Motor neuron (in vitro differentiated cells): ENCODE measurements around the gene EPHB4. TPM values are rescaled to one million over a fixed set of nuclear protein-coding genes. Genes with fewer than 3 reads are reported as not detected.
A peak's percentile ranks its signal among the peaks of the same experiment; 100 is the strongest.

Experiments
- ATAC-seq, 8 experiments: fragments of 200-7000 bp; cut with Tn5 transposase; replicated peaks in 6 of 8; 2 replicates each; pipeline ENCODE4 v1.8.0; 2021; ENCODE audit warnings: mild to moderate bottlenecking in 8 of 8, moderate library complexity in 8 of 8
- H3K27ac ChIP-seq, 2 donors: fragments of 250-450 bp; sonication (Bioruptor Pico); 2 replicates each; pipeline ENCODE4 v1.9.0; 2021; ENCODE audit warnings: antibody characterized with exemption in 2 of 2, mild to moderate bottlenecking in 2 of 2, moderate library complexity in 1 of 2
- H3K4me1 ChIP-seq, 2 donors: fragments of 250-450 bp; sonication (Bioruptor Pico); replicated peaks in 1 of 2; 2 replicates each; pipeline ENCODE4 v1.6.1; 2021; ENCODE audit warnings: antibody characterized with exemption in 2 of 2, mild to moderate bottlenecking in 2 of 2, moderate library complexity in 1 of 2
- H3K4me3 ChIP-seq, 5 donors: fragments of 250-450 bp; sonication (Bioruptor Pico); 2 replicates each; pipeline ENCODE4 v1.9.0; 2021; ENCODE audit warnings: antibody characterized with exemption in 5 of 5, mild to moderate bottlenecking in 5 of 5, moderate library complexity in 4 of 5
- WGBS, 10 experiments: fragments of 450-650 bp; shearing (Covaris generic); methylation state at CpG; one replicate each; pipeline ENCODE4 v1.0.0; 2022; 5-methylcytosine and 5-hydroxymethylcytosine counted together
- in situ Hi-C, 9 experiments: fragments of 400-800 bp; cut with MboI; loops; one replicate each; pipeline ENCODE4 v1.15.0; 2021; ENCODE audit warnings: low sequenced_read_pairs in 9 of 9, low pct_unique_long_range_greater_than_20kb in 2 of 9; ENCODE audit not compliant: unreplicated experiment in 9 of 9
- total RNA-seq, 8 experiments: library from RNA; unstranded; fragments of 300-600 nt; gene quantifications; 2 replicates each; pipeline versions ENCODE4 v1.2.3 to v1.2.4, GENCODE V29; 2022

EPHB4 gene
- total RNA-seq, result 10 to 100 TPM in 5 of 8 experiments, 1 to 10 TPM in 3; 3.5 to 49.9 (median 17.1) TPM

DNA sequence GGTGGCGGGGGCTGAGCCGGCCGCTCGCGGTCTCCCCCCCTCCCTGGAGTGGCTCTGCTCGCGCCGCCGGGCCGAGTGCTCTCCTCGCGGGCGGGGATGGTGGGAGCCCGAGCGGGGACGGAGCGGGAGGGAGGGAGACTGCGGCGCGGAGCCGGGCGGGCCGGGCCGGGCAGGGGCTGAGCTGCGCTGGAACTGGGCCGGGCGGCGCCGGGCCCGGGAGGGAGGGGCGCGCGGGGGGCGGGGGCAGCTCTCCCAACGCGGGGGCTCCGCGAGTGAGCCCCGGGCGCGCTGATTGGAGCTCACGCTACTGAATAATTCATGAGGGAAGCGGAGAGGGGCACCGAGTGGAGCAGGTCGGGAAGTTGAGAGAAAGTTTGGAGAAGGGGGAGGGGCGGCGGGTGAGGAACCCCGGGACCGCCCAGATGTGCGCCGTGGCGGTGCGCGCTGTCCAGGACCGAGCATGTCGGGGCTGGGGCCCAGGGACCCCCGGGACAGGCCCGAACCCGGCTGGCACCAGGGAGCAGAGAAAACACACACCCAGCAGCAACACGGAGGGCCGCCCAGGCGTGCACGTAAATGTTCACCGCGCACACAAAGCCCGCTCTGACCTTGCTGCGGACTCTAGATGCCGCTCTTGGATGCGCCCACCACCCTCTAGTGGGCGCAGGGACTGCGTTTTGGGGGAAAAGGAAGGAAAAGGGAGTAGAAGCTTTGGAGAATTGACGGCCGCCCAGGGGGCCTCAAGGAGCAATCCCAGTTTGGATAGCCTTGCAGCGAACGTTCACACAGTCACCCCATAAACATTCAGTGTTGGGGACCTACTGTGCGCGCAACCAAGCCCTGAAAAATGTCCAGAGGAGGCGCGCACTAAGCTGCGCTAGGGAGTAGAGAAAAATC is at the start of gene EPHB4:
Gene EPHB4 (minus strand): TSS at position 194 of the 897 bp plus-strand sequence. CDS start 493 bp downstream, outside the sequence.
- in situ Hi-C loops, result loop anchor here in 1 of 9 experiments (25.0 kb wide), 1 partner anchor 115 kb away; the partner anchor contains the start of genes EPO and POP7
- Histone ChIP-seq H3K4me3 (peak within 1 kb of the TSS; percentile 39 to 63 (median 47)), H3K27ac (no peak within 1 kb of the TSS), H3K4me1 (peaks cover 0 to 8% of the 10 kb centered on the region in 2 donors)
- ATAC-seq, result peak; percentile 73 to 88 (median 79)
- 0 to 10% (median 7%) methylated on average over 2 to 8 of the region's 80 CpGs; no CpG with 5 or more reads in 5 of the 10 experiments for WGBS, 10 experiments

DNA sequence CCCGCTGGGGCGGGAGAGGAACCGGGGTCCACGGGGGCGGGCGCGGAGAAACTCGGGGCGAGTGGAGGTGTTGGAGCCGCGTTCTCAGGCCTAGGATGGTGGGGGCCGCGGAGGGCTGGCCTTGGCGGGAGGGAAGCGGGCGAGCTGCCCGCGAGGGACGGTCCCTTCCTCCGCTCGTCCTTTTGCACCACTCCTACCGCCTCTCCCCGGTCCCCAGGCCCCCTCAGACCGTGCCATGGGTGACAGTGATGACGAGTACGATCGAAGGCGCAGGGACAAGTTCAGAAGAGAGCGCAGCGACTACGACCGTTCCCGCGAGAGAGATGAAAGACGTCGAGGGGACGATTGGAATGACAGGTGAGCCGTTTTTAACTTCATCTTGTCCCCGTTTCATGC is 48.0 kb upstream of the EPHB4 start:
- ATAC-seq, result peak; percentile 25 to 46 (median 36)
- H3K4me1 ChIP-seq, result peaks cover 15 to 19% of the 10 kb centered on the region in 2 donors
- in situ Hi-C loops, result loop anchor here in 2 of 9 experiments (25.0 kb wide), 3 partner anchors 187 to 412 kb away; partner anchors contain the start of gene NAT16 (in 1 of the 2)
- H3K27ac ChIP-seq, result peak overlapping the region; percentile 97 to 98
- 0% methylated on average over 2 to 7 of the region's 39 CpGs; no CpG with 5 or more reads in 6 of the 10 experiments for WGBS, 10 experiments
- H3K4me3 ChIP-seq, result peak overlapping the region; percentile 70 to 98 (median 91)

DNA sequence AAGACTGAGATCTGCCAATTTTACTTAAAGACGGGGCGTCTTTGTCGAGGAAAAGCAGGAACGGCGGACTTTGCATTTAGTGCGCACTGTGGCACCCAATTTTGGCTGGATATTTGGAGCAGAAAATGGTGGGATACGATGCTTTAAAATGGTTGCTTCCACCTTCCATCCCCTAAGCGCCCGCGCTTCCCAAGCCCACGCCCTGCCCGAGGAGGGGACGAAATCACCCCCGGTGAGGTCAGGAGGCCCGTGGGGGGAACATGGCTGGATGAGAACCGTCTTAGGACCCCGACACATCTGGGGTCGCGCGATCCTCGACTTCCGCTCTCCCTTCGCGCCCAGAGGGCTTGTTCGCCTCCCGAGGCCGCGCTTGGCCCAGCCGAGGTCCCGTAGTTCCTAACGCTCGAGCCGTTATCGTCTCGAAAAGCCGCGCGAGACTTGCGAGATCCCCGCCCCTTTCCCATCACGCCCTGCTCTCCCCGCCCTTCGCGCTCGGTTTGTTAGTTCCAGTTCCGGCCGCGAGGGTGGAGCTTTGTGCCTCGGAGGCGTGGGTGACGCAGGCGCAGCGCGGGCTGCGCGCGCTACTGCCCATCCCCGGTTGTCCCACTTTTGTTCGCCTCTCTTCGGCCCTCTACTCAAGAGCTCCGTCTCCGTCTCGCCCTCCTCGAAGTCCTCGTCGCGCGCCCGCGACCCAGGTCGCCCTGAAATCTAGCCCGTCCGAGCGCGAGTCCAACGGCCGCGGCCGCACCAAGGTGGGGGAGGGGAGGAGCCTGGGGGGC is 47.4 kb upstream of the EPHB4 start, which contains the start of gene SRRT:
Gene SRRT (plus strand): TSS at position 527 of the 779 bp plus-strand sequence. CDS start 488 bp downstream, outside the sequence.
- in situ Hi-C loops, result loop anchor here in 7 of 9 experiments (25.0 kb wide), 5 partner anchors 162 to 413 kb away; partner anchors contain the start of genes SPACDR (in 5 of the 7), EPO (in 4 of the 7), POP7 (in 4 of the 7) and NAT16 (in 1 of the 7)
- Histone ChIP-seq H3K4me3 (peak within 1 kb of the TSS; percentile 70 to 98 (median 91)), H3K4me1 (peaks cover 15 to 19% of the 10 kb centered on the region in 2 donors), H3K27ac (peak within 1 kb of the TSS; percentile 97 to 98)
- WGBS, 10 experiments, result 0 to 17% (median 0%) methylated on average over 1 to 25 of the region's 79 CpGs; no CpG with 5 or more reads in 2 of the 10 experiments
- peak; percentile 88 to 96 (median 94) for ATAC-seq

DNA sequence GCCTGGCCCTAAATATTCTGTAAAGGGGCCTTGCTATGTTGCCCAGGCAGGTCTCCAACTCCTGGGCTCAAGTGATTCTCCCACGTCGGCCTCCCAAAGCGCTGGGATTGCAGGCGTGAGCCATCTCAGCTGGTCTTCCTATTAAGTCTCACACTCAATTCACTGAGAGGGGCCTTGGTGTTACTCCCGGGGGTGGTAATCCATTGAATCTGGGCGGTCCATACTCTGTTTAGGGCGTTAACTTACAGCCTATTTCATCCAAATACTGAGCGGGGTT is 46.9 kb upstream of the EPHB4 start:
- 18 to 80% (median 37%) methylated on average over 1 to 3 of the region's 8 CpGs; no CpG with 5 or more reads in 4 of the 10 experiments for WGBS, 10 experiments
- Histone ChIP-seq H3K27ac (peak overlapping the region; percentile 97 to 98), H3K4me1 (peaks cover 15 to 19% of the 10 kb centered on the region in 2 donors), H3K4me3 (peak overlapping the region; percentile 70 to 98 (median 91))
- in situ Hi-C loops, result loop anchor here in 7 of 9 experiments (25.0 kb wide), 2 partner anchors 162 to 412 kb away; partner anchors contain the start of genes SPACDR (in 5 of the 7), EPO (in 4 of the 7) and POP7 (in 4 of the 7)
- peak in 4 of 8 experiments; percentile 0 to 8 (median 2) for ATAC-seq

DNA sequence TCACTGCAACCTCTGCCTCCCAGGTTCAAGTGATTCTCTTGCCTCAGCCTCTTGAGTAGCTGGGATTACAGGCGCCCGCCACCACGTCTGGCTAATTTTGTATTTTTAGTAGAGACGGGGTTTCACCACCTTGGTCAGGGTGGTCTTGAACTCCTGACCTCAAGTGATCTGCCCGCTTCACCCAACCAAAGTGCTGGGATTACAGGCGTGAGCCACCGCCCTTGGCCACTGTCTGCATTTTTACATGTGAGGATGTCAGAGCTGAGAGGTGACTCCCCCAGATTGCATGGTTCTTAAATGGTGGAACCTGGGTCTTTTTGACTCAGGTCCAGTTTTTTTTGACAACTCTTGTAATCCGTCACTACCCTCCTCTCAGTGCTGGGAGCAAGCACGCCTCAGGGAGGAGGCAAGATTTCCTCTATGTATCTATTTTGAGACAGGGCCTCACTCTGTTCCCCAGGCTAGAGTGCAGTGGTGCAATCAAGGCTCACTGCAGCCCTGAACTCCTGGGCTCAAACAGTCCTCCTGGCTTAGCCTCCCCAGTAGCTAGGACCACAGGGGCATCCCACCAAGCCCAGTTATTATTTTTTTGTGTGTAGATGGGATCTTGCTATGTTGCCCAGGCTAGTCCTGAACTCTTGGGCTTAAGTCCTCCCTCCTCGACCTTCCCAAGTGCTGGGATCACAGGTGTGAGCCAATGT is 46.4 kb upstream of the EPHB4 start:
- H3K4me3 ChIP-seq, result peak overlapping the region; percentile 70 to 98 (median 91)
- peak overlapping the region; percentile 97 to 98 for H3K27ac ChIP-seq

DNA sequence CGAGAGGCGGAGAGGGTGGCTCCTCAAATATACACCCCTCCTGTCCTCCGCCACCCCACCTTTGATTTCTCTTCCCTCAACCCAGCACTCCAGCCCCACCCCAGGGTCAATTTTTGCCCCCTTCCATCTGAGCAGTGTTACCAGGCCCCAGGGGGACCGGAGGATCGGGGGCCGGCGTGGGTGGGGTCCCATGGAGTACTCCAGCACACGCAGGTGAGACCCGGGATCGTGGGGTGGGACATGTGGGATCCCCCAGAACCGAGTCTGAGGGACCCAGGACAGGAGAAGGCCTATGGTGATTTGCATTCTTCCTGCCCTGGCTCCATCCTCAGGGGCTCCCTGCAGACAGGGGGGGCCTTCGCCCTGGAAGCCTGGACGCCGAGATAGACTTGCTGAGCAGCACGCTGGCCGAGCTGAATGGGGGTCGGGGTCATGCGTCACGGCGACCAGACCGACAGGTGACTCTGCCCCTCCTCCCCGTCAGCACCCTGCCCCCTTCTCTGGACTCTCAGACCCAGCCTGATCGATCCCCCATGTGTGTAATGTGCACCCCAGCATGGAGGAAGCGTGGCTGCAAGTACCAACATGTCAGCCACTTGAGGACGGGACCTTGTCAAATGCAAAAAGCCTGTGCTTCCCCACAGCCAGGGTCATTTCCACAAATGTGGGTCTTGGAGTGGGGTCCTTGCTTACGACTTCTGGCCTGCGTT is 40.6 kb upstream of the EPHB4 start:
- peak overlapping the region; percentile 5 to 36 (median 24) for H3K4me3 ChIP-seq
- in situ Hi-C loops, result loop anchor here in 7 of 9 experiments (25.0 kb wide), 2 partner anchors 156 to 406 kb away; partner anchors contain the start of genes SPACDR (in 5 of the 7), EPO (in 4 of the 7) and POP7 (in 4 of the 7)
- 23 to 80% (median 33%) methylated on average over 1 to 5 of the region's 27 CpGs; no CpG with 5 or more reads in 7 of the 10 experiments for WGBS, 10 experiments
- H3K27ac ChIP-seq, result peak overlapping the region in 1 of 2 donors; percentile 39
- peak in 7 of 8 experiments; percentile 3 to 20 (median 6) for ATAC-seq
- peaks cover 12 to 21% of the 10 kb centered on the region in 2 donors for H3K4me1 ChIP-seq

More for the DNA sequence above, 46.4 kb upstream of the EPHB4 start:
- H3K4me1 ChIP-seq, result peaks cover 15 to 19% of the 10 kb centered on the region in 2 donors
- ATAC-seq, result no peak
- WGBS, 10 experiments, result 60 to 96% (median 93%) methylated on average over 1 to 5 of the region's 10 CpGs; no CpG with 5 or more reads in 6 of the 10 experiments
- in situ Hi-C loops, result loop anchor here in 7 of 9 experiments (25.0 kb wide), 2 partner anchors 161 to 411 kb away; partner anchors contain the start of genes SPACDR (in 5 of the 7), EPO (in 4 of the 7) and POP7 (in 4 of the 7)

DNA sequence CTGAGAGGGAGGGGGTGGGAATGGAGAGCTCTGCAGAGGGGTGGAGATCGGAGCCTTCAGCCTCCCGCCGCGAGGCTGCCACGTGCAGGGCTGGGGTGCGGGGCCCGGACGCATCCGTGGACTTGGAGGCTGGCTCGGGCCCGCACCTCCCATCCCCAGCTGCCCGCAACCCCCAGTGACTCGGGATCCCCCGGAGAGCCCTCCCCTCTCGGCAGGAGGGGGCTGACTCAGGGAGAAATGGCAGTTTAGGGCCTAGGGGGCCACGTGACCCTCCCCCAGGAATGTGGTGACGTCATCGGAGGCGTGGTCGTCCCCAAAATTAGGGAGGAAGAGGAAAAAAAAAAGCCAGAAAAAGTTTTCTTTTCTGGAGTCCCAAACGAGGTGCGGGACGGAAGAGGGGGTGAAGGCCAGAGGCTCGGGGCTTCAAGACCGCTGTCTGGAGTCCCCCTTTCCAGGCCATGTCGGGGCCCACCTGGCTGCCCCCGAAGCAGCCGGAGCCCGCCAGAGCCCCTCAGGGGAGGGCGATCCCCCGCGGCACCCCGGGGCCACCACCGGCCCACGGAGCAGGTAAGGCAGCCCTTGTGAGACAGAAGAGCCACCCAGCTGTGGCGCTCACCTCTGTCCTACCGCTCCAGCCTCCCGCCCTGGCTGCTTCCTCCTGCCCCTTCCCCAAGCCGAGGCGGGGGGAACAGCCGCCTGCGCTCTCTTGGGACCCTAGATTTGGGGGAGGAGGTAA is 39.9 kb upstream of the EPHB4 start, which contains the start of gene TRIP6:
Gene TRIP6 (plus strand): TSS at position 348 of the 736 bp plus-strand sequence. CDS start 111 bp downstream, at position 459.
- in situ Hi-C loops, result loop anchor here in 7 of 9 experiments (25.0 kb wide), 2 partner anchors 155 to 405 kb away; partner anchors contain the start of genes SPACDR (in 5 of the 7), EPO (in 4 of the 7) and POP7 (in 4 of the 7)
- no peak within 1 kb of the TSS for H3K27ac ChIP-seq
- H3K4me3 ChIP-seq, result peak within 1 kb of the TSS; percentile 5 to 36 (median 24)
- ATAC-seq, result peak; percentile 62 to 91 (median 81)
- peaks cover 12 to 21% of the 10 kb centered on the region in 2 donors for H3K4me1 ChIP-seq
- 0 to 12% (median 6%) methylated on average over 2 to 11 of the region's 42 CpGs; no CpG with 5 or more reads in 3 of the 10 experiments for WGBS, 10 experiments

DNA sequence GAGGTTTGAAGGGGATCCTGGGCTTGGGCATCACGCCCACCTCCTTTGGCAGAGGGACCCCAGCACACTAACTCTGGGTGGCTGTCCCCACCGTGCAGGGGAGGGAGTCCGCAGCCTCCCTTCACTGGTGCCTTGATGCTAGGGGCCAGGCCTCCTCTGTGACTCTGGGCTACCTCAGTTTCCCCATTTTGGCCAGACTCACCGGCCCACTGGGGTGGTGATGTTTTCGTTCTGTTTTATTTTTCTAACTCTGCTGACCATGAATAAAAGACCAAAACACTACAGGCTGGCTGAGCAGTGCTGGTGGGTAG is 39.4 kb upstream of the EPHB4 start:
- peak overlapping the region in 3 of 5 donors; percentile 17 to 36 (median 24) for H3K4me3 ChIP-seq
- in situ Hi-C loops, result loop anchor here in 7 of 9 experiments (25.0 kb wide), 2 partner anchors 154 to 404 kb away; partner anchors contain the start of genes SPACDR (in 5 of the 7), EPO (in 4 of the 7) and POP7 (in 4 of the 7)
- WGBS, 10 experiments, result 20% methylated on average over 1 of the region's 5 CpGs; no CpG with 5 or more reads in 9 of the 10 experiments
- peak in 4 of 8 experiments; percentile 1 to 6 (median 2) for ATAC-seq
- no peak overlapping the region for H3K27ac ChIP-seq
- peaks cover 12 to 21% of the 10 kb centered on the region in 2 donors for H3K4me1 ChIP-seq

DNA sequence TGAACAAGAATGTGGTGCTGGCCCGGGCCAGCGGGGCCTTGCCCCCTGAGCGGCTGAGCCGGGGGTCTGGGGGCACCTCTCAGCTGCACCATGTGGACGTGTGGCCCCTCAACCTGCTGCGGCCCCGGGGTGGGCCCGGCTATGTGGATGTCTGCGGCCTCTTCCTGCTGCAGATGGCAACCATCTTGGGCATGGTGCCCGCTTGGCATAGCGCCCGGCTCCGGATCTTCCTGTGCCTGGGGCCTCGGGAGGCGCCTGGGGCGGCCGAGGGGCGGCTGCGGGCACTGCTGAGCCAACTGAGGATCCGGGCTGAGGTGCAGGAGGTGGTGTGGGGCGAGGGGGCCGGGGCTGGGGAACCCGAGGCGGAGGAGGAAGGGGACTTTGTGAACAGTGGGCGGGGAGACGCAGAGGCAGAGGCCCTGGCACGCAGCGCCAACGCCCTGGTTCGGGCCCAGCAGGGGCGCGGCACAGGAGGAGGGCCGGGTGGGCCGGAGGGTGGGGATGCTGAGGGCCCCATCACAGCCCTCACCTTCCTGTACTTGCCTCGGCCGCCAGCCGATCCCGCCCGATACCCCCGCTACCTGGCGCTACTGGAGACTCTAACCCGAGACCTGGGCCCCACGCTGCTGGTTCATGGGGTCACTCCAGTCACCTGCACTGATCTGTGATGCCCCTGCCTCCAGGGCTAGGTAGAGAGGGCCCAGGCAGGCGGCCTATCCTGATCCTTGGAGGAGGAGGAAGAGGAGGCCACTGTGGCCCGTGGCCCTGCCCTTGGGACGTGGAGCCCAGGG is 38.8 kb upstream of the EPHB4 start:
- in situ Hi-C loops, result loop anchor here in 7 of 9 experiments (25.0 kb wide), 2 partner anchors 154 to 404 kb away; partner anchors contain the start of genes SPACDR (in 5 of the 7), EPO (in 4 of the 7) and POP7 (in 4 of the 7)
- 80 to 100% methylated on average over 2 to 3 of the region's 46 CpGs; no CpG with 5 or more reads in 8 of the 10 experiments for WGBS, 10 experiments
- peak overlapping the region in 1 of 5 donors; percentile 36 for H3K4me3 ChIP-seq
- peaks cover 12 to 21% of the 10 kb centered on the region in 2 donors for H3K4me1 ChIP-seq
- H3K27ac ChIP-seq, result no peak overlapping the region
- ATAC-seq, result peak in 3 of 8 experiments; percentile 0 to 61 (median 6)
